MCF 10A (cell line): ENCODE data around the gene NINJ2. TPM values are rescaled to one million over a fixed set of nuclear protein-coding genes. Genes with fewer than 3 reads are reported as not detected.

Experiments
- BruUV-seq: library from RNA; stranded (reverse); fragments of 400-500 nt; replicated peaks from 2 replicates; lab custom pipeline; 2021; lab: Mats Ljungman, UMichigan
- CTCF ChIA-PET: fragments of 300-600 bp; sonication (Branson Sonifier 250); formaldehyde crosslinking; extraction: SDS; loops from one replicate; lab custom pipeline; 2021; ENCODE audit warnings: antibody characterized with exemption, inconsistent platforms; lab: Yijun Ruan, JAX
- POLR2A ChIA-PET: fragments of 300-600, 350-650 bp; sonication (Branson Sonifier 250); formaldehyde crosslinking; extraction: SDS; loops from one replicate; lab custom pipeline; 2020; ENCODE audit warnings: antibody characterized with exemption, inconsistent platforms; lab: Yijun Ruan, JAX
- DNase-seq: peaks from one replicate; pipeline ENCODE4 v3.0.0-alpha.2; 2018; ENCODE audit not compliant: unreplicated experiment
- H3K27ac Mint-ChIP-seq: one replicate; pipeline ENCODE4 v1.8.0; 2022; ENCODE audit warnings: mild to moderate bottlenecking, low read depth, mixed read lengths; ENCODE audit not compliant: unreplicated experiment
- H3K27me3 Mint-ChIP-seq: one replicate; pipeline ENCODE4 v1.8.0; 2022; ENCODE audit warnings: mixed read lengths; ENCODE audit not compliant: insufficient read depth, unreplicated experiment
- H3K36me3 Mint-ChIP-seq: one replicate; pipeline ENCODE4 v1.8.0; 2022; ENCODE audit warnings: mild to moderate bottlenecking, moderate library complexity, mixed read lengths; ENCODE audit not compliant: insufficient read depth, unreplicated experiment
- H3K4me1 Mint-ChIP-seq: one replicate; pipeline ENCODE4 v1.8.0; 2022; ENCODE audit warnings: mixed read lengths; ENCODE audit not compliant: insufficient read depth, unreplicated experiment
- H3K4me3 Mint-ChIP-seq: one replicate; pipeline ENCODE4 v1.8.0; 2022; ENCODE audit warnings: mild to moderate bottlenecking, moderate library complexity, mixed read lengths; ENCODE audit not compliant: unreplicated experiment
- H3K9me3 Mint-ChIP-seq: one replicate; pipeline ENCODE4 v1.8.0; 2022; ENCODE audit warnings: mixed read lengths; ENCODE audit not compliant: unreplicated experiment
- CTCF ChIP-seq: fragments of 200-600 bp; IDR thresholded peaks from one replicate; pipeline ENCODE4 v1.8.0; 2022; ENCODE audit warnings: antibody characterized with exemption, mild to moderate bottlenecking; ENCODE audit not compliant: unreplicated experiment
- intact Hi-C: fragments of 100-400 bp; cut with micrococcal nuclease; formaldehyde crosslinking; loops from 2 replicates; pipeline ENCODE4 v1.14.1; 2022
- total RNA-seq: library from RNA; stranded (reverse); gene quantifications from 2 replicates; pipeline ENCODE4 v1.2.3, GENCODE V29; 2022

The NINJ2 gene
- total RNA-seq, 1 experiment from 2014 or later = not detected

- ChIA-PET CTCF (interaction anchor here (0.6 to 10.2 kb wide), 7 partner anchors 14 to 420 kb away, joined by 3 to 81 read pairs (median 6); no protein-coding TSS in a partner anchor), POLR2A (interaction anchor here (0.6 to 2.1 kb wide), 10 partner anchors 9 to 279 kb away, joined by 3 to 26 read pairs (median 4); partner anchors contain the start of gene KDM5A)
- Mint-ChIP-seq H3K4me3 (no peak overlapping the region), H3K36me3 (no peaks in the 10 kb centered on the region), H3K27ac (no peak overlapping the region), H3K9me3 (no peaks in the 10 kb centered on the region), H3K4me1 (peaks cover 15% of the 10 kb centered on the region), H3K27me3 (no peaks in the 10 kb centered on the region)
- DNase-seq = peak; percentile 61
- intact Hi-C loops = no loop called here
- TF ChIP-seq CTCF = no peak
- BruUV-seq = no TSS peak
Observed at GRCh38 chr12:532908-533565, 130.2 kb downstream of the NINJ2 start.

GRCh38 chr12:531951-532585 is 131.2 kb downstream of the NINJ2 start:
- Mint-ChIP-seq H3K4me3 (no peak overlapping the region), H3K27ac (no peak overlapping the region), H3K4me1 (peaks cover 15% of the 10 kb centered on the region), H3K9me3 (no peaks in the 10 kb centered on the region), H3K36me3 (no peaks in the 10 kb centered on the region), H3K27me3 (no peaks in the 10 kb centered on the region)
- BruUV-seq = no TSS peak
- intact Hi-C loops = no loop called here
- DNase-seq = no peak
- no peak for TF ChIP-seq CTCF
- ChIA-PET POLR2A (interaction anchor here (0.7 to 2.1 kb wide), 7 partner anchors 8 to 66 kb away, joined by 3 to 26 read pairs (median 4); no protein-coding TSS in a partner anchor), CTCF (interaction anchor here (1.3 to 10.2 kb wide), 5 partner anchors 16 to 90 kb away, joined by 6 to 81 read pairs (median 6); no protein-coding TSS in a partner anchor)

GRCh38 chr12:530821-531220 is 132.4 kb downstream of the NINJ2 start:
- no peaks in the 10 kb centered on the region for H3K9me3 Mint-ChIP-seq
- TF ChIP-seq CTCF = no peak
- BruUV-seq = no TSS peak
- H3K4me1 Mint-ChIP-seq = peaks cover 15% of the 10 kb centered on the region
- no peak overlapping the region for H3K4me3 Mint-ChIP-seq
- intact Hi-C loops = no loop called here
- peak overlapping the region; percentile 69 for H3K27ac Mint-ChIP-seq
- CTCF ChIA-PET = interaction anchor here (0.6 to 10.2 kb wide), 8 partner anchors 17 to 415 kb away, joined by 3 to 81 read pairs (median 4); no protein-coding TSS in a partner anchor
- POLR2A ChIA-PET = interaction anchor here (1.0 to 1.3 kb wide), 5 partner anchors 8 to 221 kb away, joined by 3 to 7 read pairs (median 3); partner anchors contain the start of gene WNK1
- H3K27me3 Mint-ChIP-seq = no peaks in the 10 kb centered on the region
- DNase-seq = no peak
- no peaks in the 10 kb centered on the region for H3K36me3 Mint-ChIP-seq

GRCh38 chr12:530308-530707 is 132.9 kb downstream of the NINJ2 start:
- H3K4me1 Mint-ChIP-seq = peaks cover 15% of the 10 kb centered on the region
- no peaks in the 10 kb centered on the region for H3K36me3 Mint-ChIP-seq
- intact Hi-C loops = no loop called here
- no peaks in the 10 kb centered on the region for H3K27me3 Mint-ChIP-seq
- POLR2A ChIA-PET = interaction anchor here (0.5 to 1.3 kb wide), 6 partner anchors 8 to 222 kb away, joined by 3 to 7 read pairs (median 4); partner anchors contain the start of gene WNK1
- H3K4me3 Mint-ChIP-seq = no peak overlapping the region
- DNase-seq = peak; percentile 70
- H3K27ac Mint-ChIP-seq = peak overlapping the region; percentile 69
- CTCF ChIA-PET = interaction anchor here (0.6 to 10.2 kb wide), 9 partner anchors 17 to 416 kb away, joined by 3 to 81 read pairs (median 4); no protein-coding TSS in a partner anchor
- no peaks in the 10 kb centered on the region for H3K9me3 Mint-ChIP-seq
- no TSS peak for BruUV-seq
- no peak for TF ChIP-seq CTCF
